HG02571 (cell line): ENCODE results near the gene EZH2.

Source experiments
- ATAC-seq: cut with Tn5 transposase; IDR thresholded peaks from one replicate; pipeline ENCODE4 v1.9.1; 2021; ENCODE audit warnings: mild to moderate bottlenecking, moderate library complexity; ENCODE audit not compliant: unreplicated experiment

The EZH2 gene

GRCh38 chr7:148858489-148858888, 25.6 kb downstream of the EZH2 start:
- ATAC-seq: no peak

DNA sequence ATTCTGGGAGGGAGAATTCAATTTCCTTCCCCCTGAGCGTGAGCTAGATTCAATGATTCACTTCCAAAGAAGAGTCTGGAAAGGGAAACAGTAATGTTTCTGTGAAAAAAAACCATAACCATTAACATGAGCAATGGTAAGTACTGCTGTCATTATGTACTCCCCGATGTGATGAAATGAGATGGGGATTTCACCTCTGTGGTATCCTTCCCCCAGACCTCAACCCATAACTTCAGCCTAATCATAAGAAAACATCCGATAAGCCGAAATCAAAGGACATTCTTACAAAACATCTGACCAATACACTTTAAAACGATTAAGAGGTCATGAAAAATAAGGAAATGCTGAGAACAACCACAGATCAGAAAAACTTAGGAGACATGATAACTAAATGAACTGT, 27.2 kb downstream of the EZH2 start:
- ATAC-seq: no peak

DNA sequence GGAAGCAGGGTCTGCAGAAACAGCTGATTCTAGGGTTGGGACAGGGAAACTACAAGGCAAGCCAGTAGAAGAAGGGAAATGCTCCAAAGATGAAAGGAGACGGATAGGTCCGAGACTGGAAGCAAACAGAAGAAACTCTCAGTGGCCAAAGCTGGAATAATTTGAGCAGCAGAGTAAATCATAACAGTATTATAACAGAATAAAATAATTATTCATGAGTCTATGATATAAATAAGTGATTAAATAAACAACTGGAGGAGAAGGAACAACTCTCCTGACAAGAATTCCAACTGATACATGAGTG, 27.6 kb downstream of the EZH2 start:
- ATAC-seq: no peak

GRCh38 chr7:148854983-148855382, 29.1 kb downstream of the EZH2 start:
- no peak for ATAC-seq

- no peak for ATAC-seq
These were observed 31.8 kb downstream of the EZH2 start for GRCh38 chr7:148852272-148852671.

GRCh38 chr7:148850564-148850963, 33.5 kb downstream of the EZH2 start:
- ATAC-seq: no peak

- ATAC-seq: no peak
These were observed 34.5 kb downstream of the EZH2 start for GRCh38 chr7:148849393-148850098.

GRCh38 chr7:148847815-148848734, 36.0 kb downstream of the EZH2 start:
- ATAC-seq: no peak

DNA sequence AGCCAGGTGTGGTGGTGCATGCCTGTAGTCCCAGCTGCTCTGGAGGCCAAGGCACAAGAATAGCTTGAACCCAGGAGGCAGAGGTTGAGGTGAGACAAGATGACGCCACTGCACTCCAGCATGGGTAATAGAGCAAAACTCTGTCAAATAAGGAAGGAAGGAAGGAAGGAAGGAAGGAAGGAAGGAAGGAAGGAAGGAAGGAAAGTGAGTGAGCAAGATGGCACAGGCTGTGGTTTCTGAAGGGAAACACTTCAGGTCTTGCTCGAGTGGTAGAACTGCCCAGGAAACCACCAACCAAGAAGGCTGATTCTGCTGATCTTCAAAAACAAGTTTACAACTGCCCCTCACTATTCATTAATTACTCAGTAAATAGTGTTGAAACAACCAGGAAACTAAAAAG, 45.2 kb downstream of the EZH2 start:
- ATAC-seq: no peak

- ATAC-seq: no peak
These were observed 48.2 kb downstream of the EZH2 start for GRCh38 chr7:148835854-148836253.

DNA sequence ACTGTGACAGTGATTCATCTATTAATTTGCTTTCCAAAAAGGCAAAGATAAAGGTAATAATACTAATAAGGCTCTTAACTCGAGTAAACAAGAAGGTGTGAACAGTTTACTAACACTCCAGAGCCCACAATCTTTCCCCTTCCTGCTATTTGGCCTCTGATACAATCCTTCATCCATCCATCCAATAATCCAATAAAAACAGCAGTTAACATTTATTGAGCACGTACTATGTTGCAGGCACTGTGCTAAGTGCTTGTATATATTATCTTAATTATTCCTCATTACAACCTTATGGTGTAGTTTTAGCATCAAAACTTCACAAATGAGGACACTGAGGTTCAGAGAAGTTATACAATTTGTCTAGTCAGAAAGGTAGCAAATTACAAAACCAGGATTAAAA, 49.5 kb downstream of the EZH2 start:
- ATAC-seq: no peak

GRCh38 chr7:148831782-148832181, 52.3 kb downstream of the EZH2 start:
- no peak for ATAC-seq

GRCh38 chr7:148830897-148831692, 53.0 kb downstream of the EZH2 start:
- ATAC-seq: no peak

GRCh38 chr7:148828965-148829364, 55.1 kb downstream of the EZH2 start:
- ATAC-seq: no peak

DNA sequence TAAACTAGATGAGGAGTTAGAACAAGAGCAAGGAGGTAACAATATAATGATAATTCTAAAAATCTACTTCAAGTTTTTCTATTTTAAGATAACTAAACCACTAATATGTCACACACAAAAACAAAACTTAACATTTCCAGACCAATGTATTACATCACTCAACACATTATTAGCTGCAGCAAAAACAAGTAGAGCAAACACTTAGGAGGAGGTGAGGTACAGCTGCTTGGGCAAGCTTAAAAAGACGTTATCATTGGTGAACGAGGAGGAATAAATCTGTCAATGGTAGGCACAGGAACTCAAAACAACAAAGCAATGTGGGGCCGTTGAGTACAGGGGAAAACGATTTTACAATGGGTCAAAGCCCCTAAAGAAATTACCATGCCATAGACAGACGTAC, 58.8 kb downstream of the EZH2 start:
- ATAC-seq: no peak

DNA sequence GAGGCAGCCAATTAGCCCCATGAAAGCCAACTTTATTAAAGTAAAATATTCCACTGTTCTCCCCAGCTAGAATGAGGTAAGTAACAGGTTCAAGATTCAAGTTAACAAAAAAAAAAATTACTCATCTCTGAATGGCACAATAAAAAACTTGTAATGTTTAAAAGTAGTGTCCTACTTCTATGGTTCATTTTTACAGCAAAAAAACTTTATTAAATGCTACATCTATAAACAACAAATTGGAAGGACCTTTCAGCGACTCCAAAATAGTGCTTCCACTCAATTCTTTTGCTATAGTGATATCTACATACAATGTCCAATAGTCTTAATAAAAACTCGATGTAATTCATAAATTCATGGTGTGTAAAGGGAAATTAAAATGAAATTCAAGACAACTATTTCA, 59.2 kb downstream of the EZH2 start:
- no peak for ATAC-seq

DNA sequence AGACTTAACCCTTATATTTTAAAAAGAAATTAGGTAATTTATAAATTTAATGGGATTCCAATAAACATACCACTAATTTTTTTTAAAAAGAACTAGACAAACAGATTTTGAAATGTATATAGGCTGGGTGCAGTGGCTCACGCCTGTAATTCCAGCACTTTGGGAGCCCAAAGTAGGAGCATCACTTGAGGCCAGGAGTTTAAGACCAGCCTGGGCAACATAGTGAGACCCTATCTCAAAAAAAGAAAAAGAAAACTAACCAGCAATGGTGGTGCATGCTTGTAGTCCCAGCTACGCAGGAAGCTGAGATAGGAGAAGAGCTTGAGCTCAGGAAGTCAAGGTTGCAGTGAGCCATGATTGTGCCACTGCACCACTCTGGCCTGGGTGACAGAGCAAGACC, 62.7 kb downstream of the EZH2 start:
- no peak for ATAC-seq

- no peak for ATAC-seq
These were observed 64.3 kb downstream of the EZH2 start for GRCh38 chr7:148819697-148820360.

DNA sequence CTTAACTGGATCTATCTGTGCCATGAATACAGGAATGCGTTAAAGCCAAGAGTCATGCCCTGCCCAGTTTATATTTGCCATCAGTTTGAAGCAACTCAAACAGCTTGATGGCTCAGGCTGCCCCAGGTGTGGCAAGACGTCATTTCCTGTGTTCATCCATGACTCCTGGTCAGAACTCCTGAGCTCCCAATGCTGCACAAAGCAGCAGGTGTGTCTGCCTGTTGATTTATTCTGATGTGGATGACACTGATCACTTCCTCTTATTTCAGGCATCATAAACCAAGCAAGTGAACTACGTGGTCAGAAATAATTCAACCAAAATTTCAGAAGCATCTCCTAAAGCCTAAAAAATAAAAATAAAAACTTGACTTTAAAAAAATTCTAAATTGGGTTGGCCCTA, 68.5 kb downstream of the EZH2 start:
- ATAC-seq: no peak

- ATAC-seq: no peak
These were observed 69.0 kb downstream of the EZH2 start for GRCh38 chr7:148814922-148815559.

GRCh38 chr7:148813890-148814289, 70.2 kb downstream of the EZH2 start:
- no peak for ATAC-seq
